Activated T-helper 1 cell treated with anti-CD3 and anti-CD28 coated beads, Interleukin-12 subunit alpha, Interleukin-12 subunit beta, Interleukin-2, Interleukin-4 antibody, amounts not matched to agents 30 ng/mL and 10 ng/mL and 1 ng/mL, durations not matched to agents 14 hours and 24 hours and 36 hours (primary cell): ENCODE data around the gene ZNF124. TPM values are rescaled to one million over a fixed set of nuclear protein-coding genes. Genes with fewer than 3 reads are reported as not detected.
A peak's percentile ranks its signal among the peaks of the same experiment; 100 is the strongest.
"Not testable (repeated sequence)": the region's sequence is repeated elsewhere in the genome, so short reads cannot be mapped to it uniquely, and the experiment has no call there.

ENCODE experiments used
- DNase-seq: peaks from one replicate; pipeline ENCODE4 v3.0.0; 2021; ENCODE audit warnings: low spot score
- H3K27ac Mint-ChIP-seq: one replicate; pipeline ENCODE4 v1.8.0; 2021; ENCODE audit warnings: mild to moderate bottlenecking, mixed read lengths
- H3K27me3 Mint-ChIP-seq: one replicate; pipeline ENCODE4 v1.8.0; 2022; ENCODE audit warnings: mild to moderate bottlenecking, moderate library complexity, mixed read lengths; ENCODE audit not compliant: insufficient read depth
- H3K36me3 Mint-ChIP-seq: one replicate; pipeline ENCODE4 v1.8.0; 2021; ENCODE audit warnings: low read depth, mixed read lengths
- H3K4me1 Mint-ChIP-seq: one replicate; pipeline ENCODE4 v1.8.0; 2021; ENCODE audit warnings: low read depth, mixed read lengths
- H3K4me3 Mint-ChIP-seq: one replicate; pipeline ENCODE4 v1.8.0; 2021; ENCODE audit warnings: mild to moderate bottlenecking, moderate library complexity, mixed read lengths
- H3K9me3 Mint-ChIP-seq: one replicate; pipeline ENCODE4 v1.8.0; 2021; ENCODE audit warnings: mixed read lengths
- intact Hi-C: fragments of 100-400 bp; cut with micrococcal nuclease; formaldehyde crosslinking; loops from one replicate; pipeline ENCODE4 v1.15.1; 2024
- total RNA-seq: library from RNA; stranded (reverse); gene quantifications from 2 replicates; pipeline ENCODE4 v1.2.3, GENCODE V29; 2022

ZNF124 gene
- total RNA-seq, 1 donor from 2014 or later: 14.9 TPM

DNA sequence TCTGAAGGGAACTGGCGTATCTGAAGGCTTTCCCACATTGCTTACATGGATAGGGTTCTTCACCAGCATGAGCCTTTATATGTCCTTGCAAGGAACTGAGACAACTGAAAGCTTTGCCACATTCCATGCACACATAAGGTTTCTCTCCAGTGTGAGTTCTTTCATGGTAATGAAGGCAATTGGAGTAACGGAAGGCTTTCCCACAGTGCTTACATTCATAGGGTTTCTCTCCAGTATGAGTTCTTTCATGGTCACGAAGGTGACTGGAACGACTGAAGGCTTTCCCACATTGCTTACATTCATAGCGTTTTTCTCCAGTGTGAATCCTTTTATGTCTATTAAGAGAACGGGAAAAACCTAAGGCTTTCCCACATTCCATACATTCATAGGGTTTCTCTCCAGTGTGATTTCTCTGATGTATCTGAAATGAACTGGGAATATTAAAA lies 15.0 kb downstream of the ZNF124 start:
- Mint-ChIP-seq H3K27me3 (no peaks in the 10 kb centered on the region), H3K9me3 (peaks cover 71% of the 10 kb centered on the region), H3K27ac (no peak overlapping the region), H3K4me1 (no peaks in the 10 kb centered on the region), H3K36me3 (peaks cover 68% of the 10 kb centered on the region), H3K4me3 (no peak overlapping the region)
- intact Hi-C loops: no loop called here
- DNase-seq: no peak

DNA sequence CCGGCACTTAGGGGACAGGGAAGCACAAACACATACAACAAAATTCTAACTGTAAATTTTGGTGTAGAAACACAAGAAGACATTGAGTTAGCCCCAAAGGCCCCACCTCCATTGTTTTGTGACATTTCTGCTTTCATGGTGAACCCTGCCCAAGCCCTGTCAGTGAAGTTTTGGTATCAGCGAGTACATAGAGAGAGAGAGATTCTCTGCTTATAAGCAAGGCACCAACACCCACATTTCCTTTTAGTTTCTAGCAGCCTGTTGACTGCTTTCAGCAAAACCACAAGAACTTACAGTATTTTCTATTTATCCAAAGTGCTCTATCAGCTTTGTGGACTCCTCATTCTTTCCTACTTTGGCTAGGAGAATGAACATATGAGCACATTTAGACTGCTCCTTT lies 24.0 kb downstream of the ZNF124 start:
- H3K27me3 Mint-ChIP-seq: no peaks in the 10 kb centered on the region
- H3K9me3 Mint-ChIP-seq: peaks cover 66% of the 10 kb centered on the region
- no peaks in the 10 kb centered on the region for H3K4me1 Mint-ChIP-seq

DNA sequence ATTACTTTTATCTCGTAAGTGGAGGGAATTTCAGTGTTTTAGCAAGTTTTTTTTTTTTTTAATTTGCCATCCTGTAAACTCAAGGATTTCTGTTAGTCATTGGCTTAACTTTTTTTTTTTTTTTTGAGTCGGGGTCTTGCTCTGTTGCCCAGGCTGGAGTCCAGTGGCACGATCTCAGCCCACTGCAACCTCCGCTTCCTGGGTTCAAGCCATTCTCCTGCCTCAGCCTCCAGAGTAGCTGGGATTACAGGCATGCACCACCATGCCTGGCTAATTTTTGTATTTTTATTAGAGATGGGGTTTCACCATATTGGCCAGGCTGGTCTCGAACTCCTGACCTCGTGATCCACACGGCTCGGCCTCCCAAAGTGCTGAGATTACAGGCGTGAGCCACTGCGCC lies 24.7 kb downstream of the ZNF124 start:
- H3K4me1 Mint-ChIP-seq, H3K4me3 Mint-ChIP-seq, H3K27me3 Mint-ChIP-seq, H3K27ac Mint-ChIP-seq, intact Hi-C loops, DNase-seq: not testable (repeated sequence)
- Mint-ChIP-seq H3K9me3 (peaks cover 66% of the 10 kb centered on the region), H3K36me3 (peaks cover 38% of the 10 kb centered on the region)

More for the DNA sequence above, 24.0 kb downstream of the ZNF124 start:
- peaks cover 39% of the 10 kb centered on the region for H3K36me3 Mint-ChIP-seq
- DNase-seq: no peak
- intact Hi-C loops: no loop called here
- no peak overlapping the region for H3K4me3 Mint-ChIP-seq
- no peak overlapping the region for H3K27ac Mint-ChIP-seq

DNA sequence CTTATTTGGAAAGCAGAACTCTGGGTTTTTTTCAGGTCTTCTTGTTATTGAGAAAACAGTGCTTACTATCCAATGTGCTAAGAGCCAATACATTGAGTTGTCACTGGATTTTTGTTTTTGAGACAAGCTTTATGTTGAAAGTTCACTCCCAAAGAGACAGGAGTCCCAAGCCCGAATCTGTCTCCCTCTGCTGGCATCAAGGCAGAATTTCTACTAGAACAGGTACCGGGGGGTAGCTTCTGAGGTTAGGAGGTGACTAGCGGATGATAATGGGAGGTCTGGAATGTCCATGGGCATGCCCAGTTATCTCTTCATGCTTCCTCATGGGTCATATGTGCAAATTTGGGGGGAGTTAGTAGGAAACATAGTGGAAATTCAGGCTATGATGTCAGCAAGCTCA lies 25.1 kb downstream of the ZNF124 start:
- Mint-ChIP-seq H3K27me3 (no peaks in the 10 kb centered on the region), H3K36me3 (peaks cover 38% of the 10 kb centered on the region), H3K4me3 (no peak overlapping the region), H3K4me1 (no peaks in the 10 kb centered on the region), H3K27ac (no peak overlapping the region), H3K9me3 (peaks cover 68% of the 10 kb centered on the region)
- intact Hi-C loops: no loop called here
- no peak for DNase-seq

DNA sequence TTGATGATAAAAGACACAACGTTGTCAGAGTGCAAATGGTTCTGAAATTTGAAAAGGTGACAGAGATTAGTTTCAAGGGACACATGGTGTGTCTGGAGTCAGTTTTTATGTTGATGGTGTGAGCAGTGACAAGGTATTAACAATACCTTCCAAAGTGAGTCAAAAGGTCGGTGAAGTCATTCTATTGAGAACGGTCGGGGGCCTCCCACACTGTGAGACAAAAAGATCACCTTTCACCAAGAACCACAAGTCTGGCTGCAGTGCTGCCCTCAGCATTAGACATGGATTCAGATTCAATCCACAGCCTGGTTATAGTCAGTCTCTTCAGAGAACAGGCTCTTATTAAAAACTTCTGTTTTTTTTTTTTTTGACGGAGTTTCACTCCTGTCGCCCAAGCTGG lies 26.5 kb downstream of the ZNF124 start:
- intact Hi-C loops: no loop called here
- Mint-ChIP-seq H3K27ac (no peak overlapping the region), H3K36me3 (peaks cover 34% of the 10 kb centered on the region), H3K27me3 (no peaks in the 10 kb centered on the region), H3K4me1 (no peaks in the 10 kb centered on the region), H3K9me3 (peaks cover 68% of the 10 kb centered on the region), H3K4me3 (no peak overlapping the region)
- no peak for DNase-seq

DNA sequence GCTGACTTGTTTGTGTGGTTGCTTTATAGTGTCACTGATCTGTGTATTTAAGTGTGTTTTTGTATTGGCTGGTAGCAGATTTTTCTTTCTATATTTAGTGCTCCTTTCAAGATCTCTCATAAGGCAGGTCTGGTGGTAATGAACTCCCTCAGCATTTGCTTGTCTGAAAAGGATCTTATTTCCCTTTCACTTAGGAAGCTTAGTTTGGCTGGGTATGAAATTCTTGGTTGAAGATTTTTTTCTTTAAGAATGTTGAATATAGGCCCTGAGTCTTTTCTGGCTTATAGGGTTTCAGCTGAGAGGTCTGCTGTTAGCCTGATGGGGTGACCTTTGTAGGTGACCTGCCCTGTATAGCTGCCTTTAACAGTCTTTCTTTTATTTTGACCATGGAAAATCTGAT lies 32.3 kb downstream of the ZNF124 start:
- H3K27me3 Mint-ChIP-seq, H3K27ac Mint-ChIP-seq, intact Hi-C loops, H3K4me1 Mint-ChIP-seq, H3K36me3 Mint-ChIP-seq, DNase-seq, H3K4me3 Mint-ChIP-seq: not testable (repeated sequence)
- H3K9me3 Mint-ChIP-seq: peaks cover 84% of the 10 kb centered on the region

DNA sequence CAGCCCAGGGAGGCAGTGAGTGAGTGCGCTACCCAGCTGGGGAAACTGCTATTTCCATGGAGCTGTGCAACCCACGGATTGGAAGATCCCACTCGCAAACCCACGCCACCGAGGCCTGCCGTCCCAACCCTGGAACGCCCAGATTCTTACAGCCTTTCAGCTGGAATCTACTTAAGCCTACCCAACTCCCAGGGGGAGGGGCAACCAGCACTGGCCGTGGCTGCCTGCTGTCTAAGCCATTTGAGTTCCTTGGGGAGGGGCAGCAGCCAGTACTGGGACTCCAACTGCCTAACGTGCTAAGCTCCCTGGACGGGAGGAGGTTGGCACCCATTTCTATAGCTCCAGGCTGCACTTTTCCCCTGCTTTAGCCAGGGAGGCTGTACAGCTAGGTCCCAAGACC lies 40.6 kb downstream of the ZNF124 start:
- intact Hi-C loops: no loop called here
- no peaks in the 10 kb centered on the region for H3K27me3 Mint-ChIP-seq
- peaks cover 17% of the 10 kb centered on the region for H3K36me3 Mint-ChIP-seq
- no peak overlapping the region for H3K4me3 Mint-ChIP-seq
- H3K9me3 Mint-ChIP-seq: peaks cover 42% of the 10 kb centered on the region
- H3K4me1 Mint-ChIP-seq: peaks cover 8% of the 10 kb centered on the region
- H3K27ac Mint-ChIP-seq: no peak overlapping the region
- DNase-seq: no peak

DNA sequence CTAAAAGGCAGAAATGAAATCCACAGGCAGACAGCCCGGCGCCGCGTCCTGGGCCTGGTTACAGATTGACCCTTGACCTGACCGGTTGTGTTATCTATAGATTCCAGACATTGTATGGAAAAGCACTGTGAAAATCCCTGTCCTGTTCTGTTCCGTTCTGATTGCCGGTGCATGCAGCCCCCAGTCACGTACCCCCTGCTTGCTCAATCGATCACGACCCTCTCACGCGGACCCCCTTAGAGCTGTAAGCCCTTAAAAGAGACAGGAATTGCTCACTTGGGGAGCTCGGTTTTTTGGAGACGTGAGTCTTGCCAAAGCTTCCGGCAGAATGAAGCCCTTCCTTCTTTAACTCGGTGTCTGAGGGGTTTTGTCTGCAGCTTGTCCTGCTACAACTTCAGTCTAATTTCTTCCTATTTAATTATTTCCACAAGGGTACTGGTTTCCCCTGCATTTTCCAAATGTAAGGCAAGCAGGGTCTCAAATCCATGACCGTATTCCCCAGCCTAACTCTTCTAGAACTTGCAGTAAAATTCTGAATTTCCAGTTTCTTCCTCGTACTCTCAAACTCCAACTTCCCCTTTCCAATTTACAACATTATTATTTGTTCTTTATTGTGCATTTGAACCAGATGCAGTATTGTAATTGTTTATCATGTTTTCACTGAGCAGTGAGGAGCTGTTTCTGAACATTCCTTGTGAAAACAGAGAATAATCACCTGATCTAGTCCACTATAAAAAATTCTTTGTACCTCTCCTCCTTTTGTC lies 44.1 kb downstream of the ZNF124 start:
- H3K27me3 Mint-ChIP-seq, H3K4me1 Mint-ChIP-seq, H3K36me3 Mint-ChIP-seq, DNase-seq, intact Hi-C loops: not testable (repeated sequence)
- Mint-ChIP-seq H3K4me3 (peak overlapping the region; percentile 85), H3K27ac (peak overlapping the region; percentile 6), H3K9me3 (peaks cover 13% of the 10 kb centered on the region)

DNA sequence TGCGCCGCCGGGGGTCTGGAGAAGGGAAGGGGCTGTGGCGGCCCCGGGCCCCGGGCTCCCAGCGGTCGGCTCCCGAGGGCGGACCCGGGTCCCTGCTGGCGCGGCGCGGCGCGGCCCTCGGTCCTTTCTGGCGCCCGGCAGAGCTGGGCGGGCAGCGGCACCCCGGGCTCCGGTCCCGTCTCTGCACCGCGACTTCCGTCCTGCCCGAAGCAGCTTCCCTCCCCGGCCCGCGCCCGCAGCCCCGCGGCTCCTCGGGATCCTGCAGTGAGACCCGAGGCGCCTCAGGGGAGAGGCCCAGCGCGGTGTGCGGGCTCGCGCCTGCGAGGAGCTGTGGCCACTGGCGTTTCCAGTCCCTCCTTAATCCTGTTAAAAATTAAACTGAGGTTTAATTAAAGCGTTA lies 45.2 kb downstream of the ZNF124 start:
- H3K4me3 Mint-ChIP-seq, H3K27me3 Mint-ChIP-seq, intact Hi-C loops, H3K27ac Mint-ChIP-seq, DNase-seq, H3K4me1 Mint-ChIP-seq, H3K9me3 Mint-ChIP-seq, H3K36me3 Mint-ChIP-seq: not testable (repeated sequence)

DNA sequence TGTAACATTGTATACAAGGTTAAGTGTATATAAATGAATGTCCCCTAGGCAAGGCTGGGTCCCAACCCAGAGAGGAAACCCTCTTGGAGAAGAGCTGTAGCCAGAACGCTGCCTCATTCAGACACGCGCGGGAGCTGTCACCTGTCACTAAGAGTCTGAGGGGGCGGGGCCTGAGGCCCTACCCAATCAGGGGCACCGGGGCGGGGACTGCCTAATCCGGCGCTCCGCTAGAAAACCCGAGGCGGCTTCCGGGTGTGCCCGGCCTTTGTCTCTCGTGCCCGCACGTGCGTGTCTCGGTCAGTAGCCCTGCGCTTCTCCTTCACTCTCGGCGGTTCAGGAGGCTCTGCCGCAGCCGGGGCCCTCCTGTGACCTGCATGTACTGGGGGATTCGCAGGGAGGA lies 45.7 kb downstream of the ZNF124 start:
- H3K36me3 Mint-ChIP-seq, H3K4me1 Mint-ChIP-seq, H3K27me3 Mint-ChIP-seq, DNase-seq, intact Hi-C loops, H3K4me3 Mint-ChIP-seq, H3K27ac Mint-ChIP-seq, H3K9me3 Mint-ChIP-seq: not testable (repeated sequence)

DNA sequence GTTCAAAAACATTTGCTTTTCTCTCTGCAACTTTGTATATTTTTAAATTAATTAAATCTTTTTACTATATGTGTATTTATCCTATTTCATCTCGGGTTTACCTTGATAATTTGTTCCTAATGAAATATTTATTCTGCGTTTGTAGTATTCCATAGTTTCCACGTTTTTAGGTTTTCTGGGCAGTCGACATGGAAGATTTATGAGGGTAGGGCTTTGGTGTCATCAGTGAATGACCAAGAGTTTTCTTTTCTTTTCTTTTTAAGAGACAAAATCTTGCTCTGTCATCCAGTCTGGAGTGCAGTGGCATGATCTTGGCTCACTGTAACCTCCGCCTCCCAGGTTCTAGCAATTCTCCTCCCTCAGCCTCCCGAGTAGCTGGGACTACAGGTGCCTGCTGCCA lies 50.4 kb downstream of the ZNF124 start:
- Mint-ChIP-seq H3K9me3 (peaks cover 7% of the 10 kb centered on the region), H3K27me3 (no peaks in the 10 kb centered on the region), H3K4me1 (no peaks in the 10 kb centered on the region), H3K4me3 (no peak overlapping the region), H3K27ac (no peak overlapping the region), H3K36me3 (no peaks in the 10 kb centered on the region)
- DNase-seq: no peak
- intact Hi-C loops: no loop called here

DNA sequence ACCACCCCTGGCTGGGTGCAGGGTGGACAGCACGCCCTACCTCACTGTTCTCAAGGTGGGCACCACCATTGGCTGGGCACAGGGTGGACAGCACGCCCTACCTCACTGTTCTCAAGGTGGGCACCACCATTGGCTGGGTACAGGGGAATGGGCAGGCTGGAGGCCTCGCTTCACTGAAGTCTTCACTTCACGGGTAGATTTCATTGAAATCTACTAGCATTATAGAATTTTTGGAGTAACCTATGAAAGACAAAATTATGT lies 51.5 kb downstream of the ZNF124 start:
- H3K4me3 Mint-ChIP-seq, H3K9me3 Mint-ChIP-seq, H3K27me3 Mint-ChIP-seq, H3K4me1 Mint-ChIP-seq, DNase-seq, H3K27ac Mint-ChIP-seq, H3K36me3 Mint-ChIP-seq, intact Hi-C loops: not testable (repeated sequence)

DNA sequence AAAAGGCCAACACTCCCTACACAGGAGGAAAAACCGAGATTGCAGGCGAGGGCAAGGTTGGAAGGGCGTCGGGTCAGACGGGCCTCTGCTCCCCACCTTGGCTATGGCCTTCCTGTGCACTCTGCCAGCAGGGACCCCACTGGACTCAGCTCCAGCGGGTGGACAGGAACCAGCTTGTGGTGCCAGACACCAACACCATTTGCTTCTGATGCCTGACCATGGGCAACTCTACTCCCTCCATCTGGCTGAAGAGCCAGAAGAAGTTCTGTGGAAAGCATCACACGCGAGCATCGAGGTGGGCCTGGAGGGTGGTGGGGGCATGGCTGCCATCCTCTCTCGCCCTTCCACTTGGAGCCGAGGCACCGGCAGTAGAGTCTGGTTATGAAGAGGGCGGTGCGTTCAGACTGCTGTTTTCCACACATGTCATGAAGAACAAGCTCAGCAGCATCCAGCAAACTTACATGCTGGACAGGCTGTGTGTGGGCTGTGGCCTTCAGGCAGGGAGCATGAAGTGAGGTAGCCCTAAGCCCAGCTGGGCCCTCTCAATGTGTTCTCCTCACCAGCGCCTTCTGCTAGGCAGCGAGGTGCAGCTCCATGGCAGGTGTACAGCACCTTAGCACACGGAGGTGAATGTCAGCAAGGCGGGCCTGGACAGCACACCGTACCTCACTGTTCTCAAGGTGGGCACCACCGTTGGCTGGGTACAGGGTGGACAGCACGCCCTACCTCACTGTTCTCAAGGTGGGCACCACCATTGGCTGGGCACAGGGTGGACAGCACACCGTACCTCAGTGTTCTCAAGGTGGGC lies 52.0 kb downstream of the ZNF124 start:
- peaks cover 1% of the 10 kb centered on the region for H3K27me3 Mint-ChIP-seq
- H3K27ac Mint-ChIP-seq: no peak overlapping the region
- intact Hi-C loops: no loop called here
- no peak overlapping the region for H3K4me3 Mint-ChIP-seq
- peaks cover 1% of the 10 kb centered on the region for H3K36me3 Mint-ChIP-seq
- no peak for DNase-seq
- H3K4me1 Mint-ChIP-seq: no peaks in the 10 kb centered on the region
- H3K9me3 Mint-ChIP-seq: peaks cover 7% of the 10 kb centered on the region
